Activated CD4-positive, alpha-beta T cell treated with anti-CD3 and anti-CD28 coated beads for 1 hour (primary cell): Measurements from ENCODE around the gene FRMD4A.
"Not testable (repeated sequence)": the region's sequence is repeated elsewhere in the genome, so short reads cannot be mapped to it uniquely, and the experiment has no call there.

ENCODE experiments used
- DNase-seq: peaks from one replicate; pipeline ENCODE4 v3.0.0-alpha.2; 2020

Gene FRMD4A

GRCh38 chr10:13942035-13942434, 388.7 kb downstream of the FRMD4A start:
- DNase-seq: no peak

GRCh38 chr10:13939391-13939790, 391.3 kb downstream of the FRMD4A start:
- no peak for DNase-seq

GRCh38 chr10:13938950-13939349, 391.8 kb downstream of the FRMD4A start:
- DNase-seq: no peak

- no peak for DNase-seq
Observed at GRCh38 chr10:13936826-13937225, 393.9 kb downstream of the FRMD4A start.

GRCh38 chr10:13930120-13930519, 400.6 kb downstream of the FRMD4A start:
- no peak for DNase-seq

GRCh38 chr10:13928451-13928850, 402.3 kb downstream of the FRMD4A start:
- no peak for DNase-seq

- no peak for DNase-seq
Observed at GRCh38 chr10:13925971-13926780, 404.5 kb downstream of the FRMD4A start.

- DNase-seq: no peak
Observed at GRCh38 chr10:13924040-13924725, 406.5 kb downstream of the FRMD4A start.

- DNase-seq: no peak
Observed at GRCh38 chr10:13922586-13922985, 408.1 kb downstream of the FRMD4A start.

GRCh38 chr10:13921941-13922340, 408.8 kb downstream of the FRMD4A start:
- DNase-seq: no peak

GRCh38 chr10:13921131-13921530, 409.6 kb downstream of the FRMD4A start:
- DNase-seq: not testable (repeated sequence)

GRCh38 chr10:13920465-13920864, 410.3 kb downstream of the FRMD4A start:
- no peak for DNase-seq

- no peak for DNase-seq
Observed at GRCh38 chr10:13920031-13920430, 410.7 kb downstream of the FRMD4A start.

GRCh38 chr10:13917791-13918190, 412.9 kb downstream of the FRMD4A start:
- DNase-seq: no peak

- no peak for DNase-seq
Observed at GRCh38 chr10:13916384-13916947, 414.3 kb downstream of the FRMD4A start.

GRCh38 chr10:13915710-13916109, 415.0 kb downstream of the FRMD4A start:
- no peak for DNase-seq

- no peak for DNase-seq
Observed at GRCh38 chr10:13913897-13914296, 416.8 kb downstream of the FRMD4A start.

GRCh38 chr10:13911821-13912520, 418.8 kb downstream of the FRMD4A start:
- no peak for DNase-seq

GRCh38 chr10:13909516-13910258, 421.0 kb downstream of the FRMD4A start:
- DNase-seq: no peak

- DNase-seq: no peak
Observed at GRCh38 chr10:13908475-13908874, 422.2 kb downstream of the FRMD4A start.

- no peak for DNase-seq
Observed at GRCh38 chr10:13907570-13907969, 423.2 kb downstream of the FRMD4A start.

GRCh38 chr10:13905281-13905680, 425.4 kb downstream of the FRMD4A start:
- DNase-seq: no peak

- no peak for DNase-seq
Observed at GRCh38 chr10:13904064-13904463, 426.7 kb downstream of the FRMD4A start.
